ENCODE results near the gene C19orf33. TPM values are rescaled to one million over a fixed set of nuclear protein-coding genes. Genes with fewer than 3 reads are reported as not detected.

Gene C19orf33
- total RNA-seq, 6 experiments from 2014 or later, result 1.8 TPM; not detected in 5

GRCh38 chr19:38273499-38273898 is 30.6 kb upstream of the C19orf33 start:
- intact Hi-C loops (cut with DNase I), result no loop called here
- Histone ChIP-seq H3K4me1 (no peaks in the 10 kb centered on the region), H3K27me3 (no peaks in the 10 kb centered on the region), H3K27ac (no peak overlapping the region), H3K36me3 (no peaks in the 10 kb centered on the region), H3K4me3 (no peak overlapping the region), H3K9me3 (no peaks in the 10 kb centered on the region)
- DNase-seq, result no peak
- TF ChIP-seq, protein P1, sequence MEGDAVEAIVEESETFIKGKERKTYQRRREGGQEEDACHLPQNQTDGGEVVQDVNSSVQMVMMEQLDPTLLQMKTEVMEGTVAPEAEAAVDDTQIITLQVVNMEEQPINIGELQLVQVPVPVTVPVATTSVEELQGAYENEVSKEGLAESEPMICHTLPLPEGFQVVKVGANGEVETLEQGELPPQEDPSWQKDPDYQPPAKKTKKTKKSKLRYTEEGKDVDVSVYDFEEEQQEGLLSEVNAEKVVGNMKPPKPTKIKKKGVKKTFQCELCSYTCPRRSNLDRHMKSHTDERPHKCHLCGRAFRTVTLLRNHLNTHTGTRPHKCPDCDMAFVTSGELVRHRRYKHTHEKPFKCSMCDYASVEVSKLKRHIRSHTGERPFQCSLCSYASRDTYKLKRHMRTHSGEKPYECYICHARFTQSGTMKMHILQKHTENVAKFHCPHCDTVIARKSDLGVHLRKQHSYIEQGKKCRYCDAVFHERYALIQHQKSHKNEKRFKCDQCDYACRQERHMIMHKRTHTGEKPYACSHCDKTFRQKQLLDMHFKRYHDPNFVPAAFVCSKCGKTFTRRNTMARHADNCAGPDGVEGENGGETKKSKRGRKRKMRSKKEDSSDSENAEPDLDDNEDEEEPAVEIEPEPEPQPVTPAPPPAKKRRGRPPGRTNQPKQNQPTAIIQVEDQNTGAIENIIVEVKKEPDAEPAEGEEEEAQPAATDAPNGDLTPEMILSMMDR (IDR thresholded peaks at IDR 0.05), result no peak
- TF ChIP-seq POLR2A (IDR thresholded peaks at IDR 0.05), result no peak
- ATAC-seq, result peak in 3 of 4 donors; percentile 31 to 39 (median 36)
- WGBS (ENCODE audit: insufficient coverage, low coverage, low lambda C conversion rate, missing lambda C conversion rate), result 49% methylated on average over 2 of the region's 2 CpGs

GRCh38 chr19:38274739-38275138 is 29.3 kb upstream of the C19orf33 start:
- 49% methylated on average over 8 of the region's 9 CpGs for WGBS (ENCODE audit: insufficient coverage, low coverage, low lambda C conversion rate, missing lambda C conversion rate)
- H3K36me3 ChIP-seq, result no peaks in the 10 kb centered on the region
- H3K9me3 ChIP-seq, result no peaks in the 10 kb centered on the region
- no peak overlapping the region for H3K4me3 ChIP-seq
- H3K4me1 ChIP-seq, result no peaks in the 10 kb centered on the region
- H3K27ac ChIP-seq, result no peak overlapping the region
- DNase-seq, result no peak
- intact Hi-C loops (cut with DNase I), result no loop called here
- no peak for TF ChIP-seq POLR2A (IDR thresholded peaks at IDR 0.05)
- TF ChIP-seq, protein P1 (IDR thresholded peaks at IDR 0.05), result no peak
- no peaks in the 10 kb centered on the region for H3K27me3 ChIP-seq
- peak in 3 of 4 donors; percentile 50 to 52 (median 51) for ATAC-seq

DNA sequence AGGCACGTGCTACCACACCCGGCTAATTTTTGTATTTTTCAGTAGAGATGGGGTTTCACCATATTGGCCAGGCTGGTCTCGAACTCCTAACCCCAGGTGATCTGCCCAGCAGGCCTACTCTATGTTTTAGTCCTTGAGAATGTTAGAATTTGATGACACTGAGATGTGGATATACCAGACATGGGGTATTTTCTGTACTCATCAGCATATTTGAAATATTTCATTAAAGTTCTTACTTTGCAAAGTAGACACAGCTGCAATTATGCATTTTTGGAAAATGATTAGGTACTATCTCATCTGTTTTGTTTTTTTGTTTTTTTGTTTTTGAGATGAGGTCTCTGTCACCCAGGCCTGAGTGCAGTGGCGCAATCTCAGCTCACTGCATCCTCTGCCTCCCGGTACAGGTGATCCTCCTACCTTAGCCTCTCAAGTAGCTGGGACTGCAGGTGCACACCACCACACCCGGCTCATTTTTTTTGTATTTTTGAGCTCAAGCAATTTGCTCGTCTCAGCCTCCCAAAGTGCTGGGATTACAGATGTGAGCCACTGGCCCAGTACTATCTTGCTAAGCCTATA is 27.0 kb upstream of the C19orf33 start:
- H3K27me3 ChIP-seq, result no peaks in the 10 kb centered on the region
- H3K27ac ChIP-seq, result peak overlapping the region; percentile 16 to 61 (median 21)
- no peak for TF ChIP-seq POLR2A (IDR thresholded peaks at IDR 0.05)
- TF ChIP-seq, protein P1 (IDR thresholded peaks at IDR 0.05), result no peak
- WGBS (ENCODE audit: insufficient coverage, low coverage, low lambda C conversion rate, missing lambda C conversion rate), result 86% methylated on average over 6 of the region's 7 CpGs
- H3K36me3 ChIP-seq, result no peaks in the 10 kb centered on the region
- H3K9me3 ChIP-seq, result no peaks in the 10 kb centered on the region
- no peaks in the 10 kb centered on the region for H3K4me1 ChIP-seq
- ATAC-seq, result no peak
- intact Hi-C loops (cut with DNase I), result no loop called here
- H3K4me3 ChIP-seq, result no peak overlapping the region
- no peak for DNase-seq

- H3K27me3 ChIP-seq, result no peaks in the 10 kb centered on the region
- ATAC-seq (no peak), DNase-seq (no peak)
- no peak overlapping the region for H3K4me3 ChIP-seq
- intact Hi-C loops (cut with DNase I), result no loop called here
- no peaks in the 10 kb centered on the region for H3K4me1 ChIP-seq
- H3K27ac ChIP-seq, result peak overlapping the region; percentile 16 to 61 (median 21)
- no peaks in the 10 kb centered on the region for H3K36me3 ChIP-seq
- 45% methylated on average over 5 of the region's 5 CpGs for WGBS (ENCODE audit: insufficient coverage, low coverage, low lambda C conversion rate, missing lambda C conversion rate)
- no peak for TF ChIP-seq POLR2A (IDR thresholded peaks at IDR 0.05)
- TF ChIP-seq, protein P1 (IDR thresholded peaks at IDR 0.05), result no peak
- H3K9me3 ChIP-seq, result no peaks in the 10 kb centered on the region
Measured at GRCh38 chr19:38277549-38277948, 26.5 kb upstream of the C19orf33 start.
